ENCODE results near the gene LCLAT1.

Gene LCLAT1

DNA sequence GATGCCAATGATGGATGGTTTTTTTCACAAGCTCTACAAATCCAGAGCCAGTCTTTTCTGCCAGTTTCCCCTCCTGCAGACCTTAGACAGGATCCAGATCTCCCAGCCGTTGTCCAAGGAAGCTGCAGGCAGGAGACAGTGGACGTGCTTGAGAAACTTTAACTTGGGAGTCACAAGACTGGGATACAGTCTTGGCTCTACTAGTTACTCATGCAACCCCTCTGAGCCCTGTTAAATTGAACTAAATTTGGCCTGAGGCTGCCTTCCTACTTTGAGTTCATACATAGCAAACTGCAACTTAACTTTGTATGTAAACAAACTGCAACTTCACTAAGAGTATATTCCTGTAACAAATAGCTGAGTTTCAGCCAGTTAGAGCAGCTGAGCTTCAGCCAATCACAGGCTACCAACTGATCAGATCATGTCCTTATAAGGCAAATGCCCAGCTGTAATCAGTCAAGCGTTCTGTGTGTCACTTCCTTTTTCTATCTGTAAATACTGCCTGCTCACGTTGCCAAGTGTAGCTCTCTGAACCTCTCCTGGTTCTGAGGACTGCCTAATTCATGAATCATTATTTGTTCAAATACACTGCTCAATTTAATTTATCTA lies 219.3 kb downstream of the LCLAT1 start:
- no peak for TF ChIP-seq GATA3 (IDR thresholded peaks at IDR 0.05; ENCODE audit: low read depth, low read length)
- TF ChIP-seq GATA2 (IDR thresholded peaks at IDR 0.05; ENCODE audit: low read depth, low read length) = no peak

DNA sequence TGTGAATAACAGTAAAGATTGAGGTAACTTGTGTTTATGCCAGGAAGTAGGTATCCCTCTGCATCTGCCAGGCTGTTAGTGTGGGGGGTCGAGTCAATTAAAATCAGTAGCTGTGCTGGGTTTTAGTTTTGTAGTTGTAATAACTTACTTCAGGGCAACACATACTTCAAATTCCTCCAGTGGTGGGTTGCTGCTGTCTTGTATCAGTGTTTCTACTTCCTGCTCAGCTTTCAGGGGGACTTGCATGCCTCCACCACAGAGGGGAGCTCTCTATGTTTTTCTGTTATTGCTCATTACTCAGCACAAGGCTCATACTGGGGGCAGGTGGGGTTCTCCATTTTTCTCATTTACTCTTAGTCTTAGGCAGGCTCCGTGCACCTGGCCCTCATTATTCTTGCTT lies 223.4 kb downstream of the LCLAT1 start:
- no peak for TF ChIP-seq GATA3 (IDR thresholded peaks at IDR 0.05; ENCODE audit: low read depth, low read length)
- TF ChIP-seq GATA2 (IDR thresholded peaks at IDR 0.05; ENCODE audit: low read depth, low read length) = no peak

DNA sequence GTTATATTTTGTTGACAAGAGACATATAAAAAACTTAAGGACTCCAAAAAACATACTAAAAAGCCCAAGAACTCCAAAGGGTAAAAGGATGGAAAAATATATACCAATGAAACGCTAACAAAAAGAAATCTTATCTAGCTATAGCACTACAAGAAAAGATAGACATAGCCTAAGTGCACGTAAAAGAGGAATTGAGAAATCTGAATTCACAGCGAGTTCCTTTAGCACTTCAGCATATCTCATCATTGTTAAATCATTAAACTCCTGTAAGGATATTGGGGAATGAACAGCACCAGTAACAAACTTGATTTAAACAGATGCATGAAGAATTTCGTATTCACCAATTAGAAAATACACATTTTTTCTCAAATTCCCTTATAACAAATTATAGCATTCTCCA lies 226.1 kb downstream of the LCLAT1 start:
- TF ChIP-seq GATA3 (IDR thresholded peaks at IDR 0.05; ENCODE audit: low read depth, low read length) = no peak
- no peak for TF ChIP-seq GATA2 (IDR thresholded peaks at IDR 0.05; ENCODE audit: low read depth, low read length)

DNA sequence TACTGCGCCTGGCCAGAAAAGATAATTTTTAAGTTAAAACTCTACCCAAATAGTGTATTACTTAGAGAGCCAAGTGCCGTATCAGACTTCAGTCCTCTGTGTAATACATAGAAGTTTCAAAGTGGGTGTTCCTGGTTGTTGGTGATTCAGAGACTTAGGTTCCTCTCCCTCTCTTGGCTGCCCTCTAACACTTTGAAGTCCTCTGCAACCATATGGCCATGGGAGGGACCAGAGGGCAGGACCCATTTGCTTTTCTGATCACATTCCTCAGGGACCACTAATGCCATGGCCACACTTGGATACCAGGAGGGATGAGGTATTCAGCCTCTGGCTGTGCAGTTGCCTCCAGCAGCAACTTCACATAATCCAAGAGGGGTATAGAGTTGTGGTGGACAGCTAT lies 228.7 kb downstream of the LCLAT1 start:
- TF ChIP-seq GATA3 (IDR thresholded peaks at IDR 0.05; ENCODE audit: low read depth, low read length) = no peak
- no peak for TF ChIP-seq GATA2 (IDR thresholded peaks at IDR 0.05; ENCODE audit: low read depth, low read length)

DNA sequence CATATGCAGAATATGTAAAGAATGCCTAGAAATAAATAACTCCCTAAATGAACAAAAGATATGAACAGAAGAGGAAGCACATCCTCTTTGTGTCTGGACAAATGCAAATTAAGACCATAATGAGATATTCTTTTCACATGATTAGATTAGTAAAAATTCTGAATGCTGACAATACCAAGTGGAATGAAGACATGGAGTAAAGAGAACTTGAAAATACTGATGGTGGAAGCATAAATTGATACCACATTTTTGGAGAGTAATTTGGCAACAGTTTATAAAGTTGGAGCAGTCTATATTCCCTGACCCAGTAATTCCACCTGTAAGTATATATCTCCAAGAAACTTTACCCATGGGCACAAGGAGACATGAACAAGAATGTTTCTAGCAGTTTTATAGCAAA lies 230.2 kb downstream of the LCLAT1 start:
- no peak for TF ChIP-seq GATA3 (IDR thresholded peaks at IDR 0.05; ENCODE audit: low read depth, low read length)
- TF ChIP-seq GATA2 (IDR thresholded peaks at IDR 0.05; ENCODE audit: low read depth, low read length) = no peak

DNA sequence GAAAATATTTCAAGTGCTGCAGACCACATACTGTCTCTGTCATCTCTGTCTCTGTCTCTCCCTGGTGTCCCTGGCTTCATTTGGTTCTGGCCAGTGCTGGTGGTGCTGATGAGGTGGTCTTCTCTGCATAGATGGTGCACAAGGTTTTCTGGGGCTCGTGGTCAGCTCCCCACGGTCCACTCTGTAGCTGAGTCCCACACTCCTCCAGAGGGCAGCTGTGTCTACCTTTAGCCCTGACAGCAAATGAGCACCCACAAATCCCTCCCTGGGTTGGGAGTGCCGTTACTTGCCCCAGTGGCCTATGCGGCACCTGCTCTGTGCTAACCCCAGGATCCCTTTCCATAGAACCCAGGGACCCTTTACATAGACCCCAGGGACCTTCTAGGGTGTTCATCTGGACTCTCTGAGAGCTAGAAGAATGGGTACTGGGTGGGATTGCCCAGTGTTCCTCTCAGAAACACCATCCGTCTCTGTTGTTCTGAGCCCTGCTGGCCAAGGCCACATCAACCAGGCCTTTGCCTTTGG lies 230.9 kb downstream of the LCLAT1 start:
- TF ChIP-seq GATA2 (IDR thresholded peaks at IDR 0.05; ENCODE audit: low read depth, low read length) (no peak), GATA3 (IDR thresholded peaks at IDR 0.05; ENCODE audit: low read depth, low read length) (no peak)

DNA sequence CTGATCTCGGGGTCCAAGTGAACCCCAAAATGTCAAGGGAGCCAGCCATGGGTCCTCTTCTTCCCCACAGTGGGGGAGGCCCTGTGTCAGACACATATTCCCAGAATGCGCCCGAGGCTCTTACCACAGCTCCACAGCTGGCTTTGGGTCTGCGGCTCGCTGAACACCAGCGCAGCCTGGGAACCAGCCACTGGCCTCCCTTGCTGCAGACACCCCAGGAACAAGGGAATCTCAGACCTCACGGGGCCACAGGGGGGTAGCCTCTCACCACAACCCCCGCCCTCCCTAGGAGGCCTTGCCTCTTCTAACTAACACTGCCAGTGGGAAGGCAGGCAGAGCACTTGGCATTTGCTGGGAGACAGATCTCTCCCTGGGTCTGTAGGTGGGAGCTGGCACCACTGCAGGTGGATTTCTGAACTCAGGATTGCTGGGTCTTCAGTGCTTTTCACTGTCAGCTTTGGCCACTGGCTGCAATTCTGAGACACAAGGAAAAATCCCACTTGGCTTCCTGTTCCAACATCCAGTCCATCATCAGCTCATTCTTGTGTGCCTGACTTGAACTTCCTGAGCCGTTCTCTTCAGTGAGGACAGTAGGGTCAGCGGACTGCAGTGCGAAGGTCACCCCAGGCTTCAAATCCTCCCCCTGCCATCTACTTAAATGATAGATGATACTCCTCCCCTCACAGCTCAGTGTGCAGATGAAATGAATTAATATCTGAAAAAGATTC lies 231.5 kb downstream of the LCLAT1 start:
- TF ChIP-seq GATA3 (IDR thresholded peaks at IDR 0.05; ENCODE audit: low read depth, low read length) (no peak), GATA2 (IDR thresholded peaks at IDR 0.05; ENCODE audit: low read depth, low read length) (no peak)

DNA sequence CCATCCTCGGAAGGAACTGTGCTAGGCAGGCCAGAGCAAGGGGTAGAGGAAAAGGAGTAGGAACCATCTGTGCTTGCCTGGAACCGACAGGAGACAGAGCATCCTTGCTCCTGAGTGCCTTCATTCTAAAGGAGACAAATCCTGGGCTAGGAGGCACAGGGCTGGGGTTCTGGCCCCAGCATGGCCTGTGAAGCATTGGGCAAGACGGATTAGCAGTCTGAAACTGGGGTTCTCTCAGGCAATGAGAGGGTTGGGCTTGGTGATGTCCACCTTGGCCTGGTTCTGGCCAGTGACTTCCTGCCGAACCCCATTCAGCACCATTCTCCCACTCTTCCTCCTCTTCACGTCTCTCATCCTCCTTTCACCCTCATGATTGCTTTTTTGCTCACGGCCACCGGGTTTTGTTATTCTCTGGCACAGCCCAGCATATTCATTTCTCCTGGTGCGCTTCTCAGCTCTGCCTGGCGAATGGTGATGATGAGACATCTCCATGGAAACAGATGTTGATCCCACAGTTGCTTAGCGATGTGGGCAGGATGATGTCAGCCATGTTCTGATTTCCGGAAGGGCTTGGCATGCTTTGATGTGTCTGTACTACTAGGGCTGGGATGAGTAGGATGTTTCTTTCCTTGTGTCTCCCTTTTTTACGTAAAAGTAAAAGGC lies 232.5 kb downstream of the LCLAT1 start:
- TF ChIP-seq GATA2 (IDR thresholded peaks at IDR 0.05; ENCODE audit: low read depth, low read length) (no peak), GATA3 (IDR thresholded peaks at IDR 0.05; ENCODE audit: low read depth, low read length) (no peak)

DNA sequence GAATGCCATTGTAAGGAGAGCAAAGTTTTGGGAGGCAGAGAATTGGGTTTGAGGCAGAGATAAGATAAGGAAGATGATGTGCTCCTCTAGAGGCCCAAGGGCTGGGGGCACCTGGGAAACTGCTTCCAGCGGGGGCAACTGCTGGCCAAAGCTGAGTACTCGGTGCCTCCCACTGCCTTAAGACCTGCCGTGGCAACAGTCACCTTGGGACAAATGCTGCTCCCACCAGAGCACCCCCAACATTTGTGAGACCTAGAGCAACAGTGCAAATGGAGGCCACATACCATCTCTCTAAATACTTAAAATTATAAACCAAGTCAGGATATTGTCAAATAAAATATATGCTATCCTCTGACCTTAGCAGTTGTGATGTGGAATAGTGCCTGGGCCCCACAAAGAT lies 233.1 kb downstream of the LCLAT1 start:
- TF ChIP-seq GATA2 (IDR thresholded peaks at IDR 0.05; ENCODE audit: low read depth, low read length) (no peak), GATA3 (IDR thresholded peaks at IDR 0.05; ENCODE audit: low read depth, low read length) (no peak)

DNA sequence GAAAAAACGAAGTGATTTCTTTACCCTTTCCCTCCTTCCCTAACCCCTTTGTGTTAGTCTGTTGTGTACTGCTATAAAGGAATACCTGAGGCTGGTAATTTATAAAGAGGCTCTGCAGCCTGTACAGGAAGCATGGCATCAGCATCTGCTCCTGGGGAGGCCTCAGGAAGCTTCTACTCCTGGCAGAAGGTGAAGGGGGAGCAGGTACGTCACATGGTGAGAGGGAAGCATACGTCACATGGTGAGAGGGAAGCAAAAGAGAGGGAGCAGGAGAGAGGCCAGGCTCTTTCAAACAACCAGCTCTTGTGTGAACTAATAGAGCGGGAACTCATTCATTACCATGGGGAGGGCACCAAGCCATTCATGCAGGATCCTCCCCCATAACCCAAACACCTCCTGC lies 234.0 kb downstream of the LCLAT1 start:
- TF ChIP-seq GATA2 (IDR thresholded peaks at IDR 0.05; ENCODE audit: low read depth, low read length) (no peak), GATA3 (IDR thresholded peaks at IDR 0.05; ENCODE audit: low read depth, low read length) (no peak)

DNA sequence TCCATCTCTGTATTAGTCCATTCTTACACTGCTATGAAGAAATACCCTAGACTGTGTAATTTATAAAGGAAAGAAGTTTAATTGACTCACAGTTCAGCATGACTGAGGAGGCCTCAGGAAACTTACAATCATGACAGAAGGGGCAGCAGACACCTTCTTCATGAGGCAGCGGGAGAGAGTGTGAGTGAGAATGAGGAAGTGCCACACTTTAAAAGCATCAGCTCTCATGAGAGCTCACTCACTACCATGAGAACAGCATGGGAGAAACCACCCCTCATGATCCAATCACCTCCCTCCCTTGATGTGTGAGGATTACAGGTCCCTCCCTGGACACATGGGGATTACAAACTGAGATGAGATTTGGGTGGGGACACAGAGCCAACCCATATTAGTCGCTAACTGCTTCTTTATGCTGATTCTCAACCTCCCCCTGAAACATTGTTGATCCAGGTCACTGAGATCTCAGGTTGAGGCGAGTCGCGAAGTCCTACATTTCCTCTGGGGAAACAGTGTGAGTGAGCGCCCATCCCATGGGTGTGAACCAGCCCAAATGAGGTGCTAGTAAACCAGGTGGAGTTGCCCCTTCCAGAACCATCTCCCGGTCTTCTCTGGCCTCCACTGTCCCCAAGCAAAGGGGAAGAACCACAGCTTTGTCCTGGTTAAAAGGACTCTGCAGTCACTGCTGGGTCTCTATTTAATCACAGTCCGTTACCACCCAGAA lies 236.3 kb downstream of the LCLAT1 start:
- no peak for TF ChIP-seq GATA2 (IDR thresholded peaks at IDR 0.05; ENCODE audit: low read depth, low read length)
- TF ChIP-seq GATA3 (IDR thresholded peaks at IDR 0.05; ENCODE audit: low read depth, low read length) = no peak

DNA sequence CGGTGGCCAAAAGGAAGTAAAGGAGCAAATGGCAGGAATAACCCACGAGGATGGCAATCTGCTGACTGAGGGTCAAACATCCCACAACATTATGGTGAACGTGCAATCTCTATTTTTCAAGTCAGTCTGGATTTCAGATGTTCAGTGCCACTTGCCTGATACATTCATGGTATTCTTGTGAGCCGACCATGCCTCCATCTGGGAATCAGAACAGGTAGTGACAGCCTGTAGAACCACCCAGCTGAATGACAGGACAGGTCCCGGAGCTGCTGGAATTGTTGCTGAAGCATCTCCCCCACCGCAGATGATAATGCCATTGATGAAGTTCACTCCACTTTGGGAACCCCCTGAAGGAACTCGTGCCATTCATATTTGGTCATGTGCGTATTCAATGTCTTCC lies 237.0 kb downstream of the LCLAT1 start:
- TF ChIP-seq GATA3 (IDR thresholded peaks at IDR 0.05; ENCODE audit: low read depth, low read length) (no peak), GATA2 (IDR thresholded peaks at IDR 0.05; ENCODE audit: low read depth, low read length) (no peak)

DNA sequence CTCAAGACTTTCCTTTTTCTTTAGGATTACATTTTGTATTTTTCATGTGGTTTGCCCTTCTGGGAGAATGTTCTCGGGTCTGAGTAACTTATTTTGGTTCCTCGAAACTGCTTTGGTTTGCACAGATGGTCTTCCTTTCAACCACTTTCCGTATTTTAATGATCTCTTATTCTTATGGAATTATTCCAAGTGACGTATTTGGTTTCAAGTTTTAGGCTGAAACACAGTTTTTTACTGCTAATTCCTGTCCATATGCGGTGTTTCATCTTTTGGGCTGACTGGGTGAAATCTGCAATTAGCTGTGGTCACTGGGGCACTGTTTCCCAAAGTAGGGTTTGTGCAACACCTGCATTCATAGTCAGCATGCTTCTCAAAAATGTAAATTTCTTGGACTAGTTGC lies 237.5 kb downstream of the LCLAT1 start:
- TF ChIP-seq GATA2 (IDR thresholded peaks at IDR 0.05; ENCODE audit: low read depth, low read length) = no peak
- TF ChIP-seq GATA3 (IDR thresholded peaks at IDR 0.05; ENCODE audit: low read depth, low read length) = no peak

DNA sequence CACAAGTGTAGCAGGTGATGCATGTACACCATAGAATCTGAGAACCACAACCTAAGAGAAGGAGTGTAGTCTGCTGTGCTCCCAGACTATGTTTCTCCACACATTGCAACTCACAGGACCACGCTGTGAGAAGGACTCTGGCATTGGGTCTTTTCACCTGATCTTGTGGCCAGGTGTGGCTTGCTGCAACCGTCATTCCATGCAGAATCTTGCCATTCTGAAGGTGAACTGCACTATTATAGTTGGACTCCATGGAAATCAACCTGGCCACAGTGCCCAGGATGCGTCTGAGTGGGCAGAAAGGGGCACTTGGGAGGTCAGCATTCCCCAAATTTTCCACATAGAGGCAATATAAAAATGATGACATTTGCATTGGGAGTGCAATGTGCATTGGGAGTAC lies 237.9 kb downstream of the LCLAT1 start:
- no peak for TF ChIP-seq GATA3 (IDR thresholded peaks at IDR 0.05; ENCODE audit: low read depth, low read length)
- TF ChIP-seq GATA2 (IDR thresholded peaks at IDR 0.05; ENCODE audit: low read depth, low read length) = no peak

Data from SH-SY5Y (cell line).